NCI-H2029 (cell line): ENCODE results near the gene USP10.

ENCODE experiments used
- DNase-seq: peaks from one replicate; lab custom pipeline; 2025; lab: John Stamatoyannopoulos, UW

Gene USP10

GRCh38 chr16:84752600-84752999 lies 52.8 kb downstream of the USP10 start:
- DNase-seq, result no peak

- no peak for DNase-seq
Observed at GRCh38 chr16:84753412-84754326, 53.9 kb downstream of the USP10 start.

GRCh38 chr16:84754353-84754856 lies 54.6 kb downstream of the USP10 start:
- peak; percentile 17 for DNase-seq

- no peak for DNase-seq
Observed at GRCh38 chr16:84754956-84755672, 55.3 kb downstream of the USP10 start.

GRCh38 chr16:84756830-84757229 lies 57.0 kb downstream of the USP10 start:
- no peak for DNase-seq

GRCh38 chr16:84758627-84759026 lies 58.8 kb downstream of the USP10 start:
- no peak for DNase-seq

GRCh38 chr16:84759061-84759460 lies 59.3 kb downstream of the USP10 start:
- DNase-seq, result no peak

- no peak for DNase-seq
Observed at GRCh38 chr16:84759906-84760305, 60.1 kb downstream of the USP10 start.

- DNase-seq, result no peak
Observed at GRCh38 chr16:84761448-84762368, 61.9 kb downstream of the USP10 start.

- DNase-seq, result no peak
Observed at GRCh38 chr16:84763164-84763563, 63.4 kb downstream of the USP10 start.

- no peak for DNase-seq
Observed at GRCh38 chr16:84763629-84764028, 63.8 kb downstream of the USP10 start.

- no peak for DNase-seq
Observed at GRCh38 chr16:84764970-84765369, 65.2 kb downstream of the USP10 start.

GRCh38 chr16:84765616-84766580 lies 66.1 kb downstream of the USP10 start:
- no peak for DNase-seq

- no peak for DNase-seq
Observed at GRCh38 chr16:84766978-84767773, 67.4 kb downstream of the USP10 start.

GRCh38 chr16:84768061-84768807 lies 68.4 kb downstream of the USP10 start:
- no peak for DNase-seq

- no peak for DNase-seq
Observed at GRCh38 chr16:84768808-84769197, 69.0 kb downstream of the USP10 start.

GRCh38 chr16:84769416-84769815 lies 69.6 kb downstream of the USP10 start:
- DNase-seq, result no peak

- no peak for DNase-seq
Observed at GRCh38 chr16:84773312-84773711, 73.5 kb downstream of the USP10 start.

- DNase-seq, result no peak
Observed at GRCh38 chr16:84774810-84775209, 75.0 kb downstream of the USP10 start.
